ENCODE results near the gene SFR1. TPM values are rescaled to one million over a fixed set of nuclear protein-coding genes. Genes with fewer than 3 reads are reported as not detected.

Gene SFR1
- total and polyA plus RNA-seq, 4 donors = 0.83 to 5.5 (median 1.6) TPM

DNA sequence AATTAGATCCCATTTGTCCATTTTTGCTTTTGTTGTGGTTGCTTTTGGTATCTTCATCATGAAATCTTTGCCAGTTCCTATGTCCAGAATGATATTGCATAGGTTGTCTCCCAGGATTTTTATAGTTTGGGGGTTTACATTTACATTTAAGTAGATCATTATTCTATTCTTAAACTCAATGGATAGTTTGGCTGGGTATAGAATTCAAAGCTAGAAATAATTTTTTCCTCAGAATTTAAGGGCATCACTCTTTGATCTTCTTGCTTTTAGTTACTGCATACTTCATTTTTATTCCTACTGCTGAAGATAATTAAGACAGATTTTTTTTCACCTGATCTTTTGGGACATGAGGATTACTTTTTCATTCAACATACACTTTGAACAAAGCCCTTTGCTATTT lies 29.8 kb downstream of the SFR1 start:
- H3K27ac ChIP-seq (ENCODE audit: low read depth in 1 of 2, low read length in 2 of 2) = no peak overlapping the region
- no peak overlapping the region for H3K9ac ChIP-seq (ENCODE audit: low read depth in 1 of 2, low read length in 2 of 2)
- no peaks in the 10 kb centered on the region for H3K4me1 ChIP-seq (ENCODE audit: control insufficient read depth in 4 of 4, insufficient read depth in 4 of 4, low read length in 3 of 4)
- no peak for DNase-seq (ENCODE audit: low spot score)
- H3K27me3 ChIP-seq (ENCODE audit: control insufficient read depth in 4 of 4, insufficient read depth in 4 of 4, low read length in 3 of 4) = no peaks in the 10 kb centered on the region
- H3K9me3 ChIP-seq (ENCODE audit: control insufficient read depth in 4 of 4, low read length in 3 of 4) = peaks cover 0 to 10% (median 3%) of the 10 kb centered on the region in 4 donors
- no peaks in the 10 kb centered on the region for H3K36me3 ChIP-seq (ENCODE audit: control insufficient read depth in 4 of 4, insufficient read depth in 3 of 4, low read depth in 1 of 4, low read length in 3 of 4)
- TF ChIP-seq, protein P1, sequence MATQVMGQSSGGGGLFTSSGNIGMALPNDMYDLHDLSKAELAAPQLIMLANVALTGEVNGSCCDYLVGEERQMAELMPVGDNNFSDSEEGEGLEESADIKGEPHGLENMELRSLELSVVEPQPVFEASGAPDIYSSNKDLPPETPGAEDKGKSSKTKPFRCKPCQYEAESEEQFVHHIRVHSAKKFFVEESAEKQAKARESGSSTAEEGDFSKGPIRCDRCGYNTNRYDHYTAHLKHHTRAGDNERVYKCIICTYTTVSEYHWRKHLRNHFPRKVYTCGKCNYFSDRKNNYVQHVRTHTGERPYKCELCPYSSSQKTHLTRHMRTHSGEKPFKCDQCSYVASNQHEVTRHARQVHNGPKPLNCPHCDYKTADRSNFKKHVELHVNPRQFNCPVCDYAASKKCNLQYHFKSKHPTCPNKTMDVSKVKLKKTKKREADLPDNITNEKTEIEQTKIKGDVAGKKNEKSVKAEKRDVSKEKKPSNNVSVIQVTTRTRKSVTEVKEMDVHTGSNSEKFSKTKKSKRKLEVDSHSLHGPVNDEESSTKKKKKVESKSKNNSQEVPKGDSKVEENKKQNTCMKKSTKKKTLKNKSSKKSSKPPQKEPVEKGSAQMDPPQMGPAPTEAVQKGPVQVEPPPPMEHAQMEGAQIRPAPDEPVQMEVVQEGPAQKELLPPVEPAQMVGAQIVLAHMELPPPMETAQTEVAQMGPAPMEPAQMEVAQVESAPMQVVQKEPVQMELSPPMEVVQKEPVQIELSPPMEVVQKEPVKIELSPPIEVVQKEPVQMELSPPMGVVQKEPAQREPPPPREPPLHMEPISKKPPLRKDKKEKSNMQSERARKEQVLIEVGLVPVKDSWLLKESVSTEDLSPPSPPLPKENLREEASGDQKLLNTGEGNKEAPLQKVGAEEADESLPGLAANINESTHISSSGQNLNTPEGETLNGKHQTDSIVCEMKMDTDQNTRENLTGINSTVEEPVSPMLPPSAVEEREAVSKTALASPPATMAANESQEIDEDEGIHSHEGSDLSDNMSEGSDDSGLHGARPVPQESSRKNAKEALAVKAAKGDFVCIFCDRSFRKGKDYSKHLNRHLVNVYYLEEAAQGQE (IDR thresholded peaks at IDR 0.05) = no peak
- no peak for TF ChIP-seq YY1 (IDR thresholded peaks at IDR 0.05)
- TF ChIP-seq, protein P2, sequence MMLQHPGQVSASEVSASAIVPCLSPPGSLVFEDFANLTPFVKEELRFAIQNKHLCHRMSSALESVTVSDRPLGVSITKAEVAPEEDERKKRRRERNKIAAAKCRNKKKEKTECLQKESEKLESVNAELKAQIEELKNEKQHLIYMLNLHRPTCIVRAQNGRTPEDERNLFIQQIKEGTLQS (IDR thresholded peaks at IDR 0.05) = no peak
- no peak for TF ChIP-seq SP1 (IDR thresholded peaks at IDR 0.05)
- no peak for TF ChIP-seq GABPA (IDR thresholded peaks at IDR 0.05 in 1 of 2, conservative IDR thresholded peaks at IDR 0.05 in 1 of 2)
- no peak for TF ChIP-seq RAD21 (IDR thresholded peaks at IDR 0.05)
- TF ChIP-seq JUND (IDR thresholded peaks at IDR 0.05) = no peak
- no peak for TF ChIP-seq HNF4G (IDR thresholded peaks at IDR 0.05)
- TF ChIP-seq TAF1 (conservative IDR thresholded peaks at IDR 0.05) = no peak
- no peak for TF ChIP-seq NR2F2 (IDR thresholded peaks at IDR 0.05)
- TF ChIP-seq RXRA (IDR thresholded peaks at IDR 0.05) = no peak
- no peak for TF ChIP-seq EGR1 (IDR thresholded peaks at IDR 0.05; ENCODE audit: low read depth in 2 of 2)
- TF ChIP-seq, protein P3, sequence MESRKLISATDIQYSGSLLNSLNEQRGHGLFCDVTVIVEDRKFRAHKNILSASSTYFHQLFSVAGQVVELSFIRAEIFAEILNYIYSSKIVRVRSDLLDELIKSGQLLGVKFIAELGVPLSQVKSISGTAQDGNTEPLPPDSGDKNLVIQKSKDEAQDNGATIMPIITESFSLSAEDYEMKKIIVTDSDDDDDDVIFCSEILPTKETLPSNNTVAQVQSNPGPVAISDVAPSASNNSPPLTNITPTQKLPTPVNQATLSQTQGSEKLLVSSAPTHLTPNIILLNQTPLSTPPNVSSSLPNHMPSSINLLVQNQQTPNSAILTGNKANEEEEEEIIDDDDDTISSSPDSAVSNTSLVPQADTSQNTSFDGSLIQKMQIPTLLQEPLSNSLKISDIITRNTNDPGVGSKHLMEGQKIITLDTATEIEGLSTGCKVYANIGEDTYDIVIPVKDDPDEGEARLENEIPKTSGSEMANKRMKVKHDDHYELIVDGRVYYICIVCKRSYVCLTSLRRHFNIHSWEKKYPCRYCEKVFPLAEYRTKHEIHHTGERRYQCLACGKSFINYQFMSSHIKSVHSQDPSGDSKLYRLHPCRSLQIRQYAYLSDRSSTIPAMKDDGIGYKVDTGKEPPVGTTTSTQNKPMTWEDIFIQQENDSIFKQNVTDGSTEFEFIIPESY (IDR thresholded peaks at IDR 0.05) = no peak
- no peak for TF ChIP-seq FOXA1 (IDR thresholded peaks at IDR 0.05)
- TF ChIP-seq, protein P4, sequence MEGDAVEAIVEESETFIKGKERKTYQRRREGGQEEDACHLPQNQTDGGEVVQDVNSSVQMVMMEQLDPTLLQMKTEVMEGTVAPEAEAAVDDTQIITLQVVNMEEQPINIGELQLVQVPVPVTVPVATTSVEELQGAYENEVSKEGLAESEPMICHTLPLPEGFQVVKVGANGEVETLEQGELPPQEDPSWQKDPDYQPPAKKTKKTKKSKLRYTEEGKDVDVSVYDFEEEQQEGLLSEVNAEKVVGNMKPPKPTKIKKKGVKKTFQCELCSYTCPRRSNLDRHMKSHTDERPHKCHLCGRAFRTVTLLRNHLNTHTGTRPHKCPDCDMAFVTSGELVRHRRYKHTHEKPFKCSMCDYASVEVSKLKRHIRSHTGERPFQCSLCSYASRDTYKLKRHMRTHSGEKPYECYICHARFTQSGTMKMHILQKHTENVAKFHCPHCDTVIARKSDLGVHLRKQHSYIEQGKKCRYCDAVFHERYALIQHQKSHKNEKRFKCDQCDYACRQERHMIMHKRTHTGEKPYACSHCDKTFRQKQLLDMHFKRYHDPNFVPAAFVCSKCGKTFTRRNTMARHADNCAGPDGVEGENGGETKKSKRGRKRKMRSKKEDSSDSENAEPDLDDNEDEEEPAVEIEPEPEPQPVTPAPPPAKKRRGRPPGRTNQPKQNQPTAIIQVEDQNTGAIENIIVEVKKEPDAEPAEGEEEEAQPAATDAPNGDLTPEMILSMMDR (IDR thresholded peaks at IDR 0.05; ENCODE audit: low read depth, low read length, missing input control) = no peak
- TF ChIP-seq FOXA2 (IDR thresholded peaks at IDR 0.05) = no peak
- TF ChIP-seq, protein P5, sequence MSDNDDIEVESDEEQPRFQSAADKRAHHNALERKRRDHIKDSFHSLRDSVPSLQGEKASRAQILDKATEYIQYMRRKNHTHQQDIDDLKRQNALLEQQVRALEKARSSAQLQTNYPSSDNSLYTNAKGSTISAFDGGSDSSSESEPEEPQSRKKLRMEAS (IDR thresholded peaks at IDR 0.05) = no peak
- no peak for TF ChIP-seq HNF4A (conservative IDR thresholded peaks at IDR 0.05)
- no peak overlapping the region for H3K4me3 ChIP-seq (ENCODE audit: low read depth in 1 of 3, low read length in 3 of 3)
